Measurements from ENCODE around the gene SH3RF1. TPM values are rescaled to one million over a fixed set of nuclear protein-coding genes. Genes with fewer than 3 reads are reported as not detected.

The SH3RF1 gene
- total and polyA plus RNA-seq, 7 donors, result 8.2 to 20.8 (median 12.5) TPM

DNA sequence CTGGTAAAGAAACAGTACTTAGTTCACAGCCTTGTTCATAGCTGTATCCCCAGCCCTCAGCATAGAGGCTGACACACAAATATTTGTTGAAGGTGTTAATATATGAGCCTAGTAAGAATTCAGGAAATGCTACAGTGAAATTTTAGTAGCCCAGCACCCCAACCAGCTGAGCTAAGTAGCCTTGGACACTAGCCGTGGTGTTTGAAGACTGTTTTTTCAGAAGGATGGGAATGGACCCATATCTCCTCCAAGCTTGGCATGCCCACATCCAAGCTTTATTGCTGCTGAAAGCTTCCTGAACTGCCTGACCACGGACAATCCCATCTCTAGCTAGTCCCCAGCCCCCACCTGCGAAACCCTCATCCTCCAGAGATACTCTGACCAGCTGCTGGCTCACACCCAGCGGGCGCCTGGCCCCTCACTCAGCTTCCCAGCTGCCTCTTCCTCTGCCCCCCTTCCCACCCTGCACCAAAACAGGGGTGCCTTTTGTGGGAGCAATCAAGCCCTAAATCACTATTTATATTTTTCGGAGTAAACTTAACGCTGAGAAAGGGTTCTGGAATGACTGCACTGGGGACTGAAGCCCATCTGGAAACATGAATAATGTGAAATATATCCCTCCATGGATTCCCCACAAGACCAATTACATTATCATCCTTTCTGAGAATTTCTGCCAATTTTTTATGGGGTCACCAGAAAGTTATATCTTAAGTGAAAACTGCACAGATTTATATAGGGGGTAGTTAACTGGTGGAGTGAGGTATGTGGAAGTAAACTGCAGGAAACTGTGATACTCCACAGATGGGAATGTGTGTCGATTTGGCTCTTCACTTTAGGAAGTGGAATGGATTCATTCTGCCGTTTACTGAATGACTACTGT is 219.6 kb downstream of the SH3RF1 start:
- H3K36me3 ChIP-seq, result no peaks in the 10 kb centered on the region
- H3K4me3 ChIP-seq, result no peak overlapping the region
- H3K4me1 ChIP-seq, result no peaks in the 10 kb centered on the region
- no peak for TF ChIP-seq CTCF (IDR thresholded peaks at IDR 0.05)
- 84 to 91% methylated on average over 9 of the region's 9 CpGs for WGBS, 2 donors
- peak overlapping the region in 1 of 4 donors; percentile 55 for H3K27ac ChIP-seq
- no peak for DNase-seq
- H3K27me3 ChIP-seq, result no peaks in the 10 kb centered on the region
- intact Hi-C loops (cut with DNase I), result no loop called here
- H3K9me3 ChIP-seq, result no peaks in the 10 kb centered on the region

DNA sequence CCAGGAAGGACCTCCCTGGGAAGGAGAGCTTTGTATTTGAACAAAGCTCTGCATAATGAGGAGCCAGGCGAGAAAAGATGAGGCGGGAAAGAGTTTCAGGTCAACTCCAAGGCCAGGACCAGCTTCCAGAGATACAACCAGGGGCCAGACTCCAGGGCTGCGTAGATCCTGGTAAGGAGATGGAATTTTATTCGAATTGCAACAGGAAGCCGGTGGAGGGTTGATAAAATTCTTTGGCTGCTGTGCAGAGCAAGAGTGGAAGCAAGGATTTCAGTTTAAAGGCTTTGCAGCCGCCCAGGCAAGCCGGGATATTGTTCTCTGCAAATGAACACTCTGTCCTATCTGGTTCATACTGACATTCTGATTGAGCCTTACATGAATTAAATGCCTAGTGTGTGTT is 220.5 kb downstream of the SH3RF1 start:
- Histone ChIP-seq H3K4me1 (no peaks in the 10 kb centered on the region), H3K27me3 (no peaks in the 10 kb centered on the region), H3K4me3 (no peak overlapping the region), H3K27ac (no peak overlapping the region), H3K9me3 (no peaks in the 10 kb centered on the region), H3K36me3 (no peaks in the 10 kb centered on the region)
- 84 to 91% methylated on average over 7 of the region's 7 CpGs for WGBS, 2 donors
- DNase-seq, result no peak
- intact Hi-C loops (cut with DNase I), result no loop called here
- TF ChIP-seq EP300 (IDR thresholded peaks at IDR 0.05) (no peak), POLR2AphosphoS5 (IDR thresholded peaks at IDR 0.05) (no peak), POLR2A (IDR thresholded peaks at IDR 0.05) (no peak), CTCF (IDR thresholded peaks at IDR 0.05) (no peak)

GRCh38 chr4:169048868-169049414 is 221.8 kb downstream of the SH3RF1 start:
- no peak overlapping the region for H3K27ac ChIP-seq
- WGBS, 2 donors, result 96 to 98% methylated on average over 9 of the region's 9 CpGs
- intact Hi-C loops (cut with DNase I), result no loop called here

GRCh38 chr4:169047956-169048355 is 222.8 kb downstream of the SH3RF1 start:
- no peaks in the 10 kb centered on the region for H3K9me3 ChIP-seq
- H3K4me3 ChIP-seq, result no peak overlapping the region
- TF ChIP-seq EP300 (IDR thresholded peaks at IDR 0.05), result no peak
- no peak for TF ChIP-seq POLR2A (IDR thresholded peaks at IDR 0.05)
- no peak for TF ChIP-seq CTCF (IDR thresholded peaks at IDR 0.05)
- no peak for TF ChIP-seq POLR2AphosphoS5 (IDR thresholded peaks at IDR 0.05)
- no peak for DNase-seq
- no peaks in the 10 kb centered on the region for H3K36me3 ChIP-seq
- no peak overlapping the region for H3K27ac ChIP-seq
- 77 to 88% methylated on average over 4 of the region's 4 CpGs for WGBS, 2 donors
- H3K27me3 ChIP-seq, result no peaks in the 10 kb centered on the region
- intact Hi-C loops (cut with DNase I), result no loop called here
- no peaks in the 10 kb centered on the region for H3K4me1 ChIP-seq

More at GRCh38 chr4:169048868-169049414, 221.8 kb downstream of the SH3RF1 start:
- Histone ChIP-seq H3K27me3 (no peaks in the 10 kb centered on the region), H3K4me1 (no peaks in the 10 kb centered on the region), H3K4me3 (no peak overlapping the region), H3K36me3 (no peaks in the 10 kb centered on the region), H3K9me3 (no peaks in the 10 kb centered on the region)
- TF ChIP-seq EP300 (IDR thresholded peaks at IDR 0.05), result no peak
- no peak for TF ChIP-seq CTCF (IDR thresholded peaks at IDR 0.05)
- no peak for TF ChIP-seq POLR2AphosphoS5 (IDR thresholded peaks at IDR 0.05)
- TF ChIP-seq POLR2A (IDR thresholded peaks at IDR 0.05), result no peak
- DNase-seq, result no peak

Data from sigmoid colon (tissue), 7 donors.